GM21723 (cell line): ENCODE measurements around the gene THY1.
"Not testable (repeated sequence)": the region's sequence is repeated elsewhere in the genome, so short reads cannot be mapped to it uniquely, and the experiment has no call there.

Experiments used
- ATAC-seq: cut with Tn5 transposase; IDR thresholded peaks from one replicate; pipeline ENCODE4 v1.9.1; 2021; ENCODE audit warnings: mild to moderate bottlenecking, moderate library complexity; ENCODE audit not compliant: unreplicated experiment

Gene THY1

DNA sequence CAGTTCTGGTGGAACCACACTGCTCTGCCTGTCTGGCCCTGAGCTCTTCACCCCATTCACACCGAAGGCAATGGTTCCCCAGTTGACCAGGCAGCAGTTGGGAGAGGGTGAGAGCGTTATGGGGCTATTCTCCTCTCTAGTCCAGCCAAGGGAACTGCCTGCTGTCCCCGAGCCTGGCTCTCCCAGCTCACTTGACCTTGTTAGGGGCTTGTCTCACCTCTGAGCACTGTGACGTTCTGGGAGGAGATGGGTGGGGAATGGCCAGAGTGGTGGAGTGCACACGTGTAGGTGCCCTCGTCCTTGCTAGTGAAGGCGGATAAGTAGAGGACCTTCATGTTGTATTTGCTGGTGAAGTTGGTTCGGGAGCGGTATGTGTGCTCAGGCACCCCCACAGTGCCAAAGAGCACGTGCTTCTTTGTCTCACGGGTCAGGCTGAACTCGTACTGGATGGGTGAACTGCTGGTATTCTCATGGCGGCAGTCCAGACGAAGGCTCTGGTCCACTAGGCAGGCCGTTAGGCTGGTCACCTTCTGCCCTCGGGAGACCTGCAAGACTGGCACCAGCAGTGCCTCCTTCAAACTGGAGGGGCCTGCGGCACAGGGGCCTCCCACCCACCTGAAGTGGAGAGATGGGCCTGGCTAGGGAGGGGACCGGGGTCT, 3.0 kb downstream of the THY1 start:
- ATAC-seq = no peak

GRCh38 chr11:119419246-119419645, 3.7 kb downstream of the THY1 start:
- ATAC-seq = no peak

DNA sequence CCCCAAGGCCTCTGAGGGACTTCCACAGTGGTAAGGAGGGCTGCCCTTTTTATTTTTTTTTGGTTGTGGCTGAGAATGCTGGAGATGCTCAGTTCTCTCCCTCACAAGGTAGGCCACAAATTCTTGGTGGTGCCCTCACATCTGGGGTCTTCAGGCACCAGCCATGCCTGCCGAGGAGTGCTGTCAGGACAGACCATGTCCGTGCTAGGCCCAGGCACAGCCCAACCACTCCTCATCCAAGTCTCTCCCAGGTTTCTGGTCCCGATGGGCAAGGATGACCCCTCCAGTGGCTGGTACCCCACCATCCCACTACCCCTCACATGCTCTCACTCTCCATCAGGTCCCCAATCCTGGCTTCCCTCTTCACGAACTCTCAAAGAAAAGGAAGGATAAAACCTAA, 4.2 kb downstream of the THY1 start:
- ATAC-seq = no peak

- ATAC-seq = no peak
Observed at GRCh38 chr11:119417726-119418540, 5.0 kb downstream of the THY1 start.

- no peak for ATAC-seq
Observed at GRCh38 chr11:119416606-119417580, 6.1 kb downstream of the THY1 start.

DNA sequence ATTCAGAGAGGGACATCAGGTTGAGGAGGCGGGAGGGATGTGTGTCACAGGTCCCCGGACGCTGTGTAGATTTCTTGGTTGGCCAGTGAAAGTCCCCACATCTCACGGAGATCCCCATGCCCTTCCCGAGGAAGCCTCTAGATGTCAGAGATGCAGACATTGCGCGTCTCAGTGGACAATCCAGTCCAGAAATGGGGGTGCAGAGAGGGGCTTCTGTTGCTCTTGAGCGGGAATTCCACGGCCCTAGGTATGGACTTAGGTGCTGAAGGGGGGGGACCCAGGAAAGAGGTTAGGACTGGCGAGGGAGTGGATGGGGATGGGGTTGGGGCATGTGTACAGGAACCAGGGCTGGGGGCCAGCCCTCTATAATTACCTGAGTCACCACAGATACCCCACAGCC, 7.0 kb downstream of the THY1 start:
- ATAC-seq = no peak

DNA sequence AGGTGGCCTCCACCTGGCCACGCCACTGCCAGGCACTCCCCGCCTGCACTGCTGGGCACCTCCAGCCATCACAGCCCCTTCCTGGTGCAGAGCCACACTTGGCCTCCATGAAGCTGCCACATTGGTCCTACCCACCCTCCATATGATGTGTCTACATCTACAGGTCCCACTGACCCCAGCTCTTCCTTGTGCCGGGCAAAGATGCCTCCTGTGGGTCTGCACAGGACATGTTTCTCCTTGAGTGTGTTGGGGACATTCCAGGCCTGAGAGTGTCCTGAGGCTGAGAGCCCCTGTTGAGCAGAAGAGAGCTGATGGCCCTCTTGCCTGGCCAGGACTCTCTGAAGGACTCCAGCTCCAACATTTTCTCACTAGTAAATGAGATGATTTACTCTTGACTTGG, 7.5 kb downstream of the THY1 start:
- no peak for ATAC-seq

DNA sequence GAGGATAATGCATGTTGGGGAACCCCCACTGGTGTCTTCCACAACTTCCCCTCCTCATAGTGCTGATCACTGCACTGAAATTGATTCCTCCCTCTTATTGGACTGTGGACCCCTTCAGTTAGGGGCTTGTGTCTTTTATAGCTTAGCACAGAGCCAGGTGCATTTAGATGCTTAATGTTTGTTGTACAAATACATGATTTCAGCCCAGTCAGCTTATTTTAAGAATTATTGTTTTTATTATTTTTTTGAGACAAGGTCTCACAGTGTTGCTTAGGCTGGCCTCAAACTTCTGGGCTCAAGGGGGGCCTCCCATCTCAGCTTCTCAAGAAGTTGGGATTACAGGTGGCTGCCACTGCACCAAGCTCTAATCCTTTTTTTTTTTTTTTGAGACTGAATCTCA, 8.2 kb downstream of the THY1 start:
- no peak for ATAC-seq

DNA sequence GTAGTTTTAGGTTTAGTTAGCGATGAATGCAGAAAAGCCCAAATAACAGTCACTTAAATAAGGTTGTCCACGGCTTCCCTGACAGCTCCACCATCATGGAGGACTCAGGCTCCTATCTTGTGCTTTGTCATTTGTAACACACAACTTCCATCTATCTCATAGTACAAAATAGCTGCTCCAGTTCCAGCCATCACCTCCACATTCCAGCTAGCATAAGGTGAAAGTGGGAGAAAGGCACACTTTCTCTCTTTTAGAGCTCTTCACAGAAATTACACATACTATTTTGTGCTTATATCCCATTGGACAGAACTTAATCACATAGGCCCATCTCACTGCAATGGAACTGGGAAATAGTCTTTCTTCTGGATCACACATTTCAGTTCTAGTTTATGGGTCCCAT, 8.7 kb downstream of the THY1 start:
- no peak for ATAC-seq

DNA sequence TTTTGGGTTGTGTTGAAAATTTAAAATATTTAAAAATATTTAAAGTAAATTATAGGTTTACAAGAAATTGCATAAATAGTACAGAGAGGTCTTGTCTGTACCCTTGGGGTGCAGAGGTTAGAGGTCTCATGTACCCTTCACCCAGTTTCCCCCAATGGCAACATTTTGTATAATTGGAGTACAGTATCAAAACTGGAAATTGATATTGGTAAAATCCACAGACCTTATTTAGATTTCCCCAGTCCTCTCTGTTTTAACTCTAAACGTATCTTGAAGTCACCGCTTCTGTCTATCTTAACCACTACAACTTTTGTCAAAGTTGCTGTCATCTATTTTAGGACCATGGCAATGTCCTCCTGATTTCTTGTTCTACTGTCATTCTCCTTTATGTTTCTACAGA, 10.9 kb downstream of the THY1 start:
- no peak for ATAC-seq

DNA sequence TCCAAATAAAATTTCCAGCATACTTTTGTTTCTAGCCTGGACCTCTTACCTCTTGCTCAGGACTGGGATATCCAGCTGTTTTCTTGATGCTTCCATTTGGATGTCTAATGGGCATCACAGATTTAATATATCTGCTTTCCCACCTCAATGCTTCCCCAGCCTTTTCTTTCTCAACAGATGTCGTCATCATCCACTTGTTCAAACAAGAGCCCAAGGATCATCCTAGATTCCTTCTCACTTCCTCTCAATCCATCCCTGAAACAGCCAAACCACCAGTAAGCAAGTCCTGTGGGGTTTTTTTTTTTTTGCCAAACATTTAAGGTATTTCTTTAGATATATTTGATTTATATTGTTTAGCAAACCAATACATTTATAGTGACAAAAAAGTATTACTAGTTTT, 12.5 kb downstream of the THY1 start:
- ATAC-seq = no peak

- ATAC-seq = no peak
Observed at GRCh38 chr11:119409731-119410130, 13.2 kb downstream of the THY1 start.

DNA sequence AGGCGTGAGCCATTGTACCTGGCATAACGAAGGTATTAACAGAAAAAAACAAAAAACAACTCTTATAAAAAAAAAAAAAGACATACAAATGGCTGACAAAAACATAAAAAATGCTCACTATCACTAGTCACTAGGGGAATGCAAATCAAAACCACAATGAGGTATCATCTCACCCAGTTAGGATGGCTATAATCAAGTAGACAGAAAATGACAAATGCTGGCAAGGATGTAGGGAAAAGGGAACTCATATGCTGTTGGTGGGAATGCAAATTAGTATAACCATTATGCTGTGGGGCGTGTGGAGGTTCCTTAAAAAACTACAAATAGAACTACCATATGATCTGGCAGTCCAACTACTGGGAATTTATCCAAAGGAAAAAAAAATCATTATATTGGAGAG, 17.0 kb downstream of the THY1 start:
- ATAC-seq = no peak

- ATAC-seq = not testable (repeated sequence)
Observed at GRCh38 chr11:119405448-119405847, 17.5 kb downstream of the THY1 start.

- no peak for ATAC-seq
Observed at GRCh38 chr11:119404872-119405271, 18.1 kb downstream of the THY1 start.

DNA sequence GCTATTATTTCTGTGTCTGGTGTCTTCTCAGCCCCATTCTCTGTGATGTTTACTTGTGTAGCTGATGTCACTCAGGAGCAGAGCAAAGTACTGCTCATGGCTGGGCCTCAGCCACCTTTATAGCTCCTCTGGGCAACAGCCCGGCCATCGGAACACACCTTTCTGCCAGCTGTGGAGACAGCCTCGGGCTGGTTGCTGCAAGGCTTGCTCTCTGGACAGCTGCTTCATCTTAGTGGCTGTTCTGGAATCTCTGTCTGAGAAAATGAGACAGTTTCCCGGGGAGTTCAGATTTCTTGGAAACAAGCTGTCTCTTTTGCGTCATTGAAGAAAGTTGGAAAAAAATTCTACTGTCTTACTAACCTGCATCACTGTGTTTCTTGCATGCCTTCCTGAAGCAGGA, 20.0 kb downstream of the THY1 start:
- ATAC-seq = no peak

- no peak for ATAC-seq
Observed at GRCh38 chr11:119402470-119402869, 20.5 kb downstream of the THY1 start.

DNA sequence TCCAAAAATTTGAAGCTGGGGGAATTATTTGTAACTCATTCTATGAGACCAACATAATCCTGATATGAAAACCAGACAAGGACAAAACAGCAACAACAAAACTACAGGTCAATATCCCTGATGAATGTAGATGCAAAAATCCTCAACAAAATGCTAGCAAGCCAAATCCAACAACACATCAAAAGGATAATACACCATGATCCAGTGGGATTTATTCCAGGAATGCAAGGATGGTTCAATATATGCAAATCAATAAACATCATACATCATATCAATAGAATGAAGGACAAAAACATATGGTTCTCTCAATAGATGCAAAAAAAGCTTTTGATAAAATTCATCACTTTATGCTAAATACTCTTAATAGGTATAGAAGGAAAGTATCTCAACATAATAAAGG, 22.1 kb downstream of the THY1 start:
- no peak for ATAC-seq

DNA sequence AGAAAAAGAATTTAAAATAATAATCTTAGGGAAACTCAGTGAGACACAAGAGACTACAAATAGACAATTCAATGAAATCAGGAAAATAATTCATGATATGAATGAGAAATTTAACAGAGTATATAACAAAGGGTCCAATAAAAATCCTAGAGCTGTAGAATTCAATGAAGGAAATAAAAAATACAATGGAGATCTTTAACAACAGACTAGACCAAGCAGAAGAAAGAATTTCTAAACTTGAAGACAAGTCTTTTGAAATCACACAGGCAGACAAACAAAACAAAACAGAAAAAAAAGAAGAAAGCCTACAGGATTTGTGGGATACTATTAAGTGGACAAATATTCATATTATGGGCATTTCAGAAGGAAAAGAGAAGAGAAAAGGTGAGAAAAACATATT, 25.2 kb downstream of the THY1 start:
- no peak for ATAC-seq

DNA sequence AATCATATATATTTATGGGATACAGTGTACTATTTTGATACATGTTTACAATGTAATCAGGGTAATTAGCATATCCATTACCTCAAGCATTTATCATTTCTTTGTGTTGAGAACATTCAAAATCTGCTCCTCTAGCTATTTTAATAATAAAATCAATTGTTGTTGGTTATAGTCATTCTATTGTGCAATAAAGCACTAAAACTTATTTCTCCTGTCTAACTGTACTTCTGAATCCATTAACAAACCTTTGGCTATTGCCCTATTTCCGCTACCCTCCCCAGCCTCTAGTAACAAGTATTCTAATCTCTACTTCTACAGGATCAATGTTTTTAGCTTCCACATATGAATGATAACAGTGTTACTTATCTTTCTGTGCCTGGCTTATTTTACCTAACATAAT, 26.1 kb downstream of the THY1 start:
- ATAC-seq = no peak

- ATAC-seq = no peak
Observed at GRCh38 chr11:119391275-119391674, 31.7 kb downstream of the THY1 start.
